Measurements from ENCODE around the gene NADSYN1. TPM values are rescaled to one million over a fixed set of nuclear protein-coding genes. Genes with fewer than 3 reads are reported as not detected.

Gene NADSYN1
- total and polyA plus RNA-seq, 2 of the 13 experiments (the other 11 are each of a cell fraction or from before 2014, with no cell fraction given) = 35.7 to 51.5 TPM

DNA sequence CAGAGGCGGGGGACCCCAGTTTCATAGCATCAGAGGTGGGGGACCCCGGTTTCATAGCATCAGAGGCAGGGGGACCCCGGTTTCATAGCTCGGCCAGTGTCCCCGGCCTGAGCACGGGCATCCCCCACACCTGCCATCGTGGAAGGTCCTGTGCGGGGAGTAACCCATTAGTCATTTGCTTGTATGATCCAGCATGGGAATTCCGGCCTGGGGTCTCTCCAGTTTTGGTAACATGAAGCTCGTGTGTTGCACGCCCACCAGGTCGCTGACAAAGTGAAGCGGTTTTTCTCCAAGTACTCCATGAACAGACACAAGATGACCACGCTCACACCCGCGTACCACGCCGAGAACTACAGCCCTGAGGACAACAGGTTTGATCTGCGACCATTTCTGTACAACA lies 45.1 kb downstream of the NADSYN1 start:
- Histone ChIP-seq H2AFZ (ENCODE audit: low read length) (no peak overlapping the region), H3K79me2 (ENCODE audit: insufficient read depth, low read length) (no peaks in the 10 kb centered on the region), H3K4me1 (ENCODE audit: insufficient read depth, low read length) (no peaks in the 10 kb centered on the region), H3K36me3 (replicated peaks in 1 of 2; ENCODE audit: control insufficient read depth in 1 of 2, insufficient read depth in 2 of 2, low read length in 2 of 2) (peaks cover 16 to 64% of the 10 kb centered on the region in 2 experiments; a peak in 4 of 5 replicates), H3K4me3 (replicated peaks in 1 of 3; ENCODE audit: insufficient read depth in 1 of 3, low read depth in 2 of 3, low read length in 3 of 3) (no peak overlapping the region), H3K9me3 (ENCODE audit: low read length) (no peaks in the 10 kb centered on the region), H3K4me2 (ENCODE audit: low read depth, low read length) (no peak overlapping the region), H3K9ac (ENCODE audit: insufficient read depth, low read depth, low read length) (no peak overlapping the region), H3K27ac (ENCODE audit: extremely low read length, insufficient read depth, low read length) (no peak overlapping the region), H3K27me3 (ENCODE audit: control insufficient read depth in 1 of 2, insufficient read depth in 2 of 2, low read length in 2 of 2) (no peaks in the 10 kb centered on the region), H4K20me1 (ENCODE audit: insufficient read depth, low read length) (no peaks in the 10 kb centered on the region)
- no peak for DNase-seq (ENCODE audit: low spot score)
- CTCF ChIA-PET (ENCODE audit: low intra/inter-chr PET ratio, low total read pairs) = no interaction called here
- FAIRE-seq = no peak
- ATAC-seq = no peak
- TF ChIP-seq ELF3 (CRISPR knock-in tag; IDR thresholded peaks at IDR 0.05) (no peak), SCMH1 (CRISPR knock-in tag; IDR thresholded peaks at IDR 0.05; ENCODE audit: borderline replicate concordance) (no peak), ZNF674 (CRISPR knock-in tag; IDR thresholded peaks at IDR 0.05; ENCODE audit: low read depth) (no peak), TCF12 (IDR thresholded peaks at IDR 0.05) (no peak), TCF12 (CRISPR knock-in tag; IDR thresholded peaks at IDR 0.05) (no peak), ATAD3A (CRISPR knock-in tag; IDR thresholded peaks at IDR 0.05) (no peak), ZNF780A (CRISPR knock-in tag; IDR thresholded peaks at IDR 0.05) (no peak), CEBPG (CRISPR knock-in tag; IDR thresholded peaks at IDR 0.05) (no peak), RFX1 (IDR thresholded peaks at IDR 0.05) (no peak), ARHGAP35 (CRISPR knock-in tag; IDR thresholded peaks at IDR 0.05; ENCODE audit: borderline replicate concordance) (no peak), FOXK1 (CRISPR knock-in tag; IDR thresholded peaks at IDR 0.05; ENCODE audit: borderline replicate concordance, low read depth) (no peak), ZNF747 (CRISPR knock-in tag; IDR thresholded peaks at IDR 0.05; ENCODE audit: borderline replicate concordance) (no peak), TAF1 (CRISPR knock-in tag; IDR thresholded peaks at IDR 0.05) (no peak), TGIF2 (CRISPR knock-in tag; IDR thresholded peaks at IDR 0.05) (no peak), ZNF556 (CRISPR knock-in tag; IDR thresholded peaks at IDR 0.05; ENCODE audit: borderline replicate concordance) (no peak), ZNF296 (CRISPR knock-in tag; conservative IDR thresholded peaks at IDR 0.05) (no peak)
- TF ChIP-seq, protein P1, sequence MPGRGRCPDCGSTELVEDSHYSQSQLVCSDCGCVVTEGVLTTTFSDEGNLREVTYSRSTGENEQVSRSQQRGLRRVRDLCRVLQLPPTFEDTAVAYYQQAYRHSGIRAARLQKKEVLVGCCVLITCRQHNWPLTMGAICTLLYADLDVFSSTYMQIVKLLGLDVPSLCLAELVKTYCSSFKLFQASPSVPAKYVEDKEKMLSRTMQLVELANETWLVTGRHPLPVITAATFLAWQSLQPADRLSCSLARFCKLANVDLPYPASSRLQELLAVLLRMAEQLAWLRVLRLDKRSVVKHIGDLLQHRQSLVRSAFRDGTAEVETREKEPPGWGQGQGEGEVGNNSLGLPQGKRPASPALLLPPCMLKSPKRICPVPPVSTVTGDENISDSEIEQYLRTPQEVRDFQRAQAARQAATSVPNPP (CRISPR knock-in tag; IDR thresholded peaks at IDR 0.05) = no peak
- TF ChIP-seq, protein P2, sequence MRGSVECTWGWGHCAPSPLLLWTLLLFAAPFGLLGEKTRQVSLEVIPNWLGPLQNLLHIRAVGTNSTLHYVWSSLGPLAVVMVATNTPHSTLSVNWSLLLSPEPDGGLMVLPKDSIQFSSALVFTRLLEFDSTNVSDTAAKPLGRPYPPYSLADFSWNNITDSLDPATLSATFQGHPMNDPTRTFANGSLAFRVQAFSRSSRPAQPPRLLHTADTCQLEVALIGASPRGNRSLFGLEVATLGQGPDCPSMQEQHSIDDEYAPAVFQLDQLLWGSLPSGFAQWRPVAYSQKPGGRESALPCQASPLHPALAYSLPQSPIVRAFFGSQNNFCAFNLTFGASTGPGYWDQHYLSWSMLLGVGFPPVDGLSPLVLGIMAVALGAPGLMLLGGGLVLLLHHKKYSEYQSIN (CRISPR knock-in tag; IDR thresholded peaks at IDR 0.05; ENCODE audit: borderline replicate concordance) = no peak
- TF ChIP-seq, protein P3, sequence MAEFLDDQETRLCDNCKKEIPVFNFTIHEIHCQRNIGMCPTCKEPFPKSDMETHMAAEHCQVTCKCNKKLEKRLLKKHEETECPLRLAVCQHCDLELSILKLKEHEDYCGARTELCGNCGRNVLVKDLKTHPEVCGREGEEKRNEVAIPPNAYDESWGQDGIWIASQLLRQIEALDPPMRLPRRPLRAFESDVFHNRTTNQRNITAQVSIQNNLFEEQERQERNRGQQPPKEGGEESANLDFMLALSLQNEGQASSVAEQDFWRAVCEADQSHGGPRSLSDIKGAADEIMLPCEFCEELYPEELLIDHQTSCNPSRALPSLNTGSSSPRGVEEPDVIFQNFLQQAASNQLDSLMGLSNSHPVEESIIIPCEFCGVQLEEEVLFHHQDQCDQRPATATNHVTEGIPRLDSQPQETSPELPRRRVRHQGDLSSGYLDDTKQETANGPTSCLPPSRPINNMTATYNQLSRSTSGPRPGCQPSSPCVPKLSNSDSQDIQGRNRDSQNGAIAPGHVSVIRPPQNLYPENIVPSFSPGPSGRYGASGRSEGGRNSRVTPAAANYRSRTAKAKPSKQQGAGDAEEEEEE (CRISPR knock-in tag; IDR thresholded peaks at IDR 0.05; ENCODE audit: borderline replicate concordance) = no peak
- POLR2A ChIA-PET = no interaction called here
- in situ Hi-C loops (cut with HindIII; ENCODE audit: extremely low pct_ligation_motif_present, low pct_unique_long_range_greater_than_20kb) = no loop called here
- intact Hi-C loops (cut with micrococcal nuclease; ENCODE audit: unreplicated experiment) = no loop called here
- BruUV-seq (replicated peaks) = no TSS peak
- 98% methylated on average over 11 of the region's 19 CpGs for WGBS (ENCODE audit: low lambda C conversion rate)
